ENCODE data around the gene SPI1.

Gene SPI1

GRCh38 chr11:47406896-47407745 is 28.8 kb upstream of the SPI1 start:
- DNase-seq: no peak

- no peak for DNase-seq
Measured at GRCh38 chr11:47403571-47403970, 25.2 kb upstream of the SPI1 start.

DNA sequence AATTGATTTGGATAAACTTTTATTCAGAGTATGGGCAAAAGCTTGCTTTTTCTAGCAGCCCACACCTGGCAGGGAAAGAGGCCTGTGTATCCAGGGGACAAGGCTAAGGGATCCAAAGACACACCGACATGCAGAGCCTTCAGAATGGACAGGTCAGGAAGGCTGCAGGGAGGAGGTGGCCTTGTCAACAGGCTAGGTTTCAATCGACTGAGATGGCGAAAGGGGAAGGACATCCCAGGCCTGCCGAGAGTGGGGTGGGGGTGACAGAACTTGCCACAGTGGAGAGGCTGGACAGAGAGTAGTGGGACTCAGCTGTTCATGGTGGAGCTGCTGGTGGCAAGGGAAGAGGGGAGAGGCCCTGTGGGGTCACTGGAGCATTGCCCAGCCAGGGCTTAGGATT is 24.8 kb upstream of the SPI1 start:
- DNase-seq: no peak

DNA sequence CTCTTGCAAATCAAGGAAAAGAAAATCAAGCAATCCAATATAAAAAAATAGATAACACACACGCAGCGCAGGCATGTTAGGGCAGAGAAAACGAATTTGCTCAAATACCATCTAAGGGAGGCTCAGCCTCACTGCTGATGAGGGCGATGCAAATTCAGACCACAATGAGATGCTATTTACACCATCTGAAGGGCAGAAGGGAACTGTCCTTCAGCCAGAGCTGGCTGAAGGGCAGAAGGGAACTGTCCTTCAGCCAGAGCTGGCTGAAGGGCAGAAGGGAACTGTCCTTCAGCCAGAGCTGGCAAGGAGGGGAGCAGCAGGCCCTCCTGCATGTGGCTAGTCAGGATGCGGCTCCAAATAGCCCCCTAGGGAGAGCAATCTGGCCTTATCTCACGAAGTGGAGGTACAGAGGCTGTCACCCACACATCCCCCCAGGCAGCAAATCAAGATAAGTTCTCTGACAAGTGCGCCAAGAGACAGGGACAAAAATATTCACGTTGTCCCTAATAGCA is 22.5 kb upstream of the SPI1 start:
- DNase-seq: no peak

- no peak for DNase-seq
Measured at GRCh38 chr11:47399860-47400767, 21.8 kb upstream of the SPI1 start.

DNA sequence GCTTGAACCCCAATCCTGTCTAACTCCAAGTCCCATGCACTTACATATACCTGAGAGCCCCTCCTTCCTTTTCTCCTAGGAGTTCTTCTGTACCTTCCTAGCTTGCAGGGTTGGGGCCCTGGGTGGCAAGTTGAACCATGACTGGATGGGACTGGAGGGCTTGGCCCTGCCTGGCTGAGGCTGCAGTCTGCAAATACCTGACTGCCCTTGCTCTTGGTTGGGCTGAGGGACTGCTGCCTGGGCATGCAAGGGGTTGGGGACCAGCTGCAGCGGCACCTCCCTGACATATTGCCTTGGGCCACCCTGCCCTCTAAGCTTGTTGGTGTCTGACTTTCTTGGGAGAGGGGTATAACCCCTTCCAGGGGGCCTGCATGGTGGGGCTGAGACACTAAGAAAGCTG is 20.2 kb upstream of the SPI1 start:
- no peak for DNase-seq

DNA sequence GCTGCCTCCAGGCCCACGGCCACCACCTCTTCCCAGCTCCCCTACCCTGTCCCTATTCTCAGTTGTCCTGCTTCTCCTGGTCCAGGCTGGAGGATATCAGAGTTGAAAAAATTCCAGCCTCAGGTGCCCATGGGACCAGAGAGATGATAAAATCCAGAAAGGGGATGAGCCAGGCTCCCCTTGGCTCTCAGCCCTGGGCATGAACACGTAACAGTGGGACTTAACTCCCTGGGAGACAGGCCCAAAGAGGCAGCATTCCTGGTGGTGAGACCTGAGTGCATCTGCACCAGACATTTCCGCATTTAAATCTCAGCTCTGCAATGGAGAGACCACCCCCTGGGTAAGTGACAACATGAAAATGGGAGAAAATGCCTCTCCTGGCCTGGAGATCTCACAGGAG is 19.7 kb upstream of the SPI1 start:
- DNase-seq: no peak

GRCh38 chr11:47396049-47396320 is 17.6 kb upstream of the SPI1 start:
- DNase-seq: no peak

DNA sequence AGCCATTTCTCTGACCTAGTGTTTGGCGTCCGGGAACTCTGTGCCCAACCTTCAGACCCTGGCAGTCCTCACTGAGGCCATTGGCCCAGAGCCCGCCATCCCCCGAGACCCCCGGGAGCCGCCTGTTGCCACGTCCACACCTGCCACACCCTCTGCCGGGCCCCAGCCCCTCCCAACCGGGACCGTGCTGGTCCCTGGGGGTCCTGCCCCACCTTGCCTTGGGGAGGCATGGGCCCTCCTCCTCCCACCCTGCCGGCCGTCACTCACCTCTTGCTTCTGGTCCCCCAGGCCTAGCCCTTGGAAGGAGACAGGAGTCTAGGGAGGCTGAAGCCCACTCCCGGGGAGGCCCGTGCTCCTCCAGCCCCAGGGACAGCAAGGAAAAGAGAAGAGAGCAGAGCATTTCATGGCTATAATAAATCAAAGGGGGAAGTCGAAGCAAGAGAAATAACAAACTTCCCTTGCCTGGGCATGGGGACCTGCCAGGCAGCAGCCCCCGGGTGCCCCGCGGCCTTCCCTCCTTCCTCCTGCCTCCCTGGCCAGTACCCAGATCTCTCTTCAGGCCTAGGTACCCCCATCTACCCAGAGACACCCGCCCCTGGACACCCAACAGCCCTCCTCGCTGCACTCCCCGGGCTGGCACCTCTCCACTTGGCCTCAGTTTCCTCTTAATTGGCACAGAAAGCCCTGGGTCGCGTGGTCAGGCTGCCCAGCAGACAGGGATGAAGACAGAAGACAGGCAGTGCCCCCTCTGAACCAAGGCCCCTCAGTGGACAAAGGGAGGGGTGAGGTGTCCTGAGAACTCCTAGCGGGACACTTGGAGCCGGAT is 17.1 kb upstream of the SPI1 start:
- DNase-seq: no peak

GRCh38 chr11:47394322-47395222 is 16.2 kb upstream of the SPI1 start:
- no peak for DNase-seq

GRCh38 chr11:47394050-47394321 is 15.6 kb upstream of the SPI1 start:
- no peak for DNase-seq

DNA sequence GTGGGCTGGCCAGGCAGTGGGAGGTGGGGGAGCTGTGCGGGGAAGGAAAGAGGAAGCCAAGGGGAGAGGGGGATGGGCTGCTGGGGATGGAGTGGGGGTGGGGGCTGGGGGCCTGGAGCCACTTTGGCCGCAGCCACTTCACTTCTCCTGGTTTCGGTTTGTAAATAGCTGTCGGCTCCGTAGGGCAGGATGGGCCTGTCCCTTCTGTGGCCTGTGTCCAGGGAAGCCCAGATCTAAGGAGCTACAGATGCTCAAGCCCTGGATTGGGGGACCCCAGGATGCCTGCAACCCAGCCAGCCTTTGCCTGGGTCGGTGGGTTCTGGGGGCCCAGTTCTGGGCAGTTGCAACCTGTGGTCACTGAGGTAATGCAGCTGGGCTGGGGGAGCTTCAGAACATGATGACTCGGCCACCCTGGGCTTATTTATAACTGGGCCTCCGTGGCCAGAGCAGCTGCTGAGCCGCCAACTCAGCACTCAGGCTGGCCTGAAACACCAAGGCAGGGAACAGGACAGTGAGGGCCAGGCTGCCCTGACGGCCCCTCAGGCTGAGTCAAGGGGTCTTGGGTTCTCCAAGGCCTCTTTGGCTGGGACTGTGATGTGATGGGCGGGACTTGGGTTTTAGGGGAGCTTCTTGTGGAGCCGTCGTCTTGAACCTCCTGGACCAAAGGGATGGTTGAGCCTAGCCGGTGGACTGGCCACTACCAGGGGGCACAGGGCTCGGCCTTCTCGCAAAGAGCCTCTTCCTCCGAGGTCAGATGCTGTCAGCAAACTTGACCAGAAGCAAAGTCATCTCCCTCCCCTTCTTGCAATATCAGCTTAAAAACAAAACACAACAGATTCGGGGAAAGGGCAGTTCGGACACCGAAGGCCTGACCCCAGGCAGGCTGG is 15.1 kb upstream of the SPI1 start:
- DNase-seq: no peak

- DNase-seq: no peak
Measured at GRCh38 chr11:47392546-47393162, 14.3 kb upstream of the SPI1 start.

DNA sequence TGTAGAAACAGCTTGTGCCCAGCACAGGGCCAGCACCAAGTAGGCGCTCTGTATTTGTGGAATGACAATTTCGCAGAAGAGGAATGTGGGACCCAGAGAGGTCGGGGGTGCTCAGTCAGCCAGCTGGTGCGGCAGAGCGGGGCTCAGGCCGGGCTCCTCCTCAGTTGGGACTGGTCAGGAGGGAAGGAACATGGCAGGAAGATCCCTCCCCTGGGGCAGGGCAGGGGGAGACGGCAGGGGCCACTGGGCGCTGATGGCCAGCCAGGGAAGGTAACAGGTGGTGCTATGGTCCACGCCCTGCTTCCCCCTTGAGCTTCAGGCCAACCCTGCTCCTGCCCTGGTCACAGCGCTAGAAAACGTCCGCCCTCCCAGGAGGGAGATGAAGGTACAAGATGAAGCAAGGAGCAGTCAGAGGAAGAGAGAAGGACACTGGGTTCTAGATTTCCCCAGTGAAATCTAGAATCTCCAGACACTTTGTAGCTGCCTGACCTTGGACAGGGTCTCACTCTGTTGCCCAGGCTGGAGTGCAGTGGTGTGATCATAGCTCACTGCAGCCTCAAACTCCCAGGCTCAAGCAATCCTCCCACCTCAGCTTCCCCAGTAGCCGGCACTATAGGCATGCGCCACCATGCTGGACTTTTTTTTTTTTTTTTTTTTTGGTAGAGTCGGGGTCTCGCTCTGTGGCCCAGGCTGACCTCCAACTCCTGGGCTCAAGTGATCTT is 13.5 kb upstream of the SPI1 start:
- DNase-seq: no peak

GRCh38 chr11:47391077-47391583 is 12.8 kb upstream of the SPI1 start:
- DNase-seq: no peak

GRCh38 chr11:47390422-47390760 is 12.0 kb upstream of the SPI1 start:
- no peak for DNase-seq

DNA sequence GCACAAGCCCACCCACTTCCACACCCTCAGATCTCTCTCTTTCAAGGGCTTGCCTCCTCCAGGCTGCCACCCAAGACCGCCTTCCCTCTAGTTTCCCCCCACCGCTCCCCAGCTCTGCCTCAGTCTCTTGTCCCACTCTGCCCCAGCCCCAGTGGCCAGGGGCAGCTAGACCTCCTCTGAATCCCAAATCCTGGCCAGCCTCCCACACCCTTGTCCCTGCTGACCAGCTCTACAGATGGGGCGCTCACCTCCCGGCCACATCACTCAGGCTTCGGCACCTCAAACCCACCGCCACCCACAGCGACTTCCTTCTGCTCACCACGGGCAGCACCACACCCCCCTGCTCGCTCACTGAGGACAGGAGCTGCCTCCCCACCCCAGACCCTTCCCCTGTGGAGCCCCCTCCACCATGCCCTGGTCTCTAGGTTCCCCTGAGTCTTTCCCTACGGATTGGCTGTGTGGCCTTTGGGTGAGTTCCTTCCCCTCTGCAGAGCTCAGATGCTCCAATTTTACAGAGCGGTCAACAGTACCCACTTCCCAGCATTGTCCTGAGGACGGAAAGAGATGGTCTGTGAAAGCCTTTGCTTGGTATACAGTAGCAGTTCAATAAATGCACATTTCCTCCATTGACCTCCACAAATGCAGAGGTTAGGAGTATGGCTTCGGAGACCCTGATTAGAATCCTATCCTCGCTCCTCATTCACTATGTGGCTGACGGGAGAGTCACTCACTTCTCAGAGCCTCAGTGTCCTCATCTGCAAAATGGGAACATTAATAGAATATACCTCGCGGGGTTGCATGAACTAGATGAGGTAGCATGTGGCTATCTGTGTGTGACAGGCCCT is 11.5 kb upstream of the SPI1 start:
- no peak for DNase-seq

DNA sequence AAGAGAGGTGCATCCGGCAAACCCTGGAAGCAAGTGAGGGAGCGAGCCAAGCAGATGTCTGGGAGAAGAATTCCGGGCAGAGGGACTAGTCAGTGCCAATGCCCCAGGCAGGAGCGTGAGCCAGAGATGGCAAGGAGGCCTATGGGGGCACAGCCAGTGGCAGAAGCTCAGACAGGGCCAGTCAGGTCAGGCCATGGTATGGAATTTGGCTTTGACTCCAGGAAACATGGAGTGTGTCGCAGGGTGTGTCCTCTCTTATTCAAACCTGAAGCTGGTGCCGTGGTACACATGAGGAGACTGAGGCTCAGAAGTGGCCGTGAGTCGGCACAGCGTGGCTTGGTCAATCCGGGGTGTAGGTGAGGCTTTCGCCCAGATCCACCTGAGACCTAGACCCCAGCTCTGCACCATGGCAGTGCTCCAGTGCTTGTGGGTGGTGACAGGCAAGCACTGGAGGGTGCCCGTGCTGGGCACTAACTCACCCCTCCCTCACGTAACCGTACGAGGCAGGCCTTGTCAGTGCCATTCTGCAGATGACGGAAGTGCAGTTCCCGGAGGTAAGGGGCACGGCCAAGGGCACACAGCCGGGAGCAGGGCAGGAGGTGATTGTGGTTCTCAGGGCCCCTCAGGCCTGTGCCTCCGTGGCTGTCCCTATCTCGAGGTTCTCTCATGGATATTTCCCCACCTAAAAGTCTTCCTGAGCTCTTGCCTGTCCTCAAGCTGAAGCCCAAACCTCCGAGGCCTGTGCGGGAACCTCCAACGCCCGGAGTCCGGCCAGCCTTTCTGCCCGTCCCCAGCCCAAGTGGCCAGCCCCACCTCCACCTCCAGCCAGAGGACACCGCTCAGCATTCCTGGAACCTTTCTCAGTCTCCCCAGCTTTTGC is 10.6 kb upstream of the SPI1 start:
- no peak for DNase-seq

All from NCI-H187 (cell line).